HL-60 (cell line): ENCODE results near the gene GDF7.
"Not testable (repeated sequence)": the region's sequence is repeated elsewhere in the genome, so short reads cannot be mapped to it uniquely, and the experiment has no call there.

Source experiments
- GABPA ChIP-seq: IDR thresholded peaks from 2 replicates; pipeline ENCODE4 v1.6.1; 2012; ENCODE audit warnings: low read depth
- POLR2AphosphoS5 ChIP-seq: IDR thresholded peaks from 2 replicates; pipeline ENCODE4 v1.6.1; 2012; ENCODE audit warnings: low read depth
- TF ChIP-seq, protein P1 (sequence below): IDR thresholded peaks from one replicate; pipeline ENCODE4 v1.5.1; 2011; ENCODE audit warnings: low read length, control low read depth, inconsistent platforms; ENCODE audit not compliant: insufficient read depth
- TF ChIP-seq, protein P2 (sequence below): IDR thresholded peaks from 2 replicates; pipeline ENCODE4 v1.6.1; 2012; ENCODE audit warnings: low read depth; ENCODE audit not compliant: insufficient replicate concordance

GRCh38 chr2:20711641-20712040, 44.7 kb downstream of the GDF7 start:
- TF ChIP-seq, protein P1, sequence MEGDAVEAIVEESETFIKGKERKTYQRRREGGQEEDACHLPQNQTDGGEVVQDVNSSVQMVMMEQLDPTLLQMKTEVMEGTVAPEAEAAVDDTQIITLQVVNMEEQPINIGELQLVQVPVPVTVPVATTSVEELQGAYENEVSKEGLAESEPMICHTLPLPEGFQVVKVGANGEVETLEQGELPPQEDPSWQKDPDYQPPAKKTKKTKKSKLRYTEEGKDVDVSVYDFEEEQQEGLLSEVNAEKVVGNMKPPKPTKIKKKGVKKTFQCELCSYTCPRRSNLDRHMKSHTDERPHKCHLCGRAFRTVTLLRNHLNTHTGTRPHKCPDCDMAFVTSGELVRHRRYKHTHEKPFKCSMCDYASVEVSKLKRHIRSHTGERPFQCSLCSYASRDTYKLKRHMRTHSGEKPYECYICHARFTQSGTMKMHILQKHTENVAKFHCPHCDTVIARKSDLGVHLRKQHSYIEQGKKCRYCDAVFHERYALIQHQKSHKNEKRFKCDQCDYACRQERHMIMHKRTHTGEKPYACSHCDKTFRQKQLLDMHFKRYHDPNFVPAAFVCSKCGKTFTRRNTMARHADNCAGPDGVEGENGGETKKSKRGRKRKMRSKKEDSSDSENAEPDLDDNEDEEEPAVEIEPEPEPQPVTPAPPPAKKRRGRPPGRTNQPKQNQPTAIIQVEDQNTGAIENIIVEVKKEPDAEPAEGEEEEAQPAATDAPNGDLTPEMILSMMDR: not testable (repeated sequence)
- TF ChIP-seq, protein P2, sequence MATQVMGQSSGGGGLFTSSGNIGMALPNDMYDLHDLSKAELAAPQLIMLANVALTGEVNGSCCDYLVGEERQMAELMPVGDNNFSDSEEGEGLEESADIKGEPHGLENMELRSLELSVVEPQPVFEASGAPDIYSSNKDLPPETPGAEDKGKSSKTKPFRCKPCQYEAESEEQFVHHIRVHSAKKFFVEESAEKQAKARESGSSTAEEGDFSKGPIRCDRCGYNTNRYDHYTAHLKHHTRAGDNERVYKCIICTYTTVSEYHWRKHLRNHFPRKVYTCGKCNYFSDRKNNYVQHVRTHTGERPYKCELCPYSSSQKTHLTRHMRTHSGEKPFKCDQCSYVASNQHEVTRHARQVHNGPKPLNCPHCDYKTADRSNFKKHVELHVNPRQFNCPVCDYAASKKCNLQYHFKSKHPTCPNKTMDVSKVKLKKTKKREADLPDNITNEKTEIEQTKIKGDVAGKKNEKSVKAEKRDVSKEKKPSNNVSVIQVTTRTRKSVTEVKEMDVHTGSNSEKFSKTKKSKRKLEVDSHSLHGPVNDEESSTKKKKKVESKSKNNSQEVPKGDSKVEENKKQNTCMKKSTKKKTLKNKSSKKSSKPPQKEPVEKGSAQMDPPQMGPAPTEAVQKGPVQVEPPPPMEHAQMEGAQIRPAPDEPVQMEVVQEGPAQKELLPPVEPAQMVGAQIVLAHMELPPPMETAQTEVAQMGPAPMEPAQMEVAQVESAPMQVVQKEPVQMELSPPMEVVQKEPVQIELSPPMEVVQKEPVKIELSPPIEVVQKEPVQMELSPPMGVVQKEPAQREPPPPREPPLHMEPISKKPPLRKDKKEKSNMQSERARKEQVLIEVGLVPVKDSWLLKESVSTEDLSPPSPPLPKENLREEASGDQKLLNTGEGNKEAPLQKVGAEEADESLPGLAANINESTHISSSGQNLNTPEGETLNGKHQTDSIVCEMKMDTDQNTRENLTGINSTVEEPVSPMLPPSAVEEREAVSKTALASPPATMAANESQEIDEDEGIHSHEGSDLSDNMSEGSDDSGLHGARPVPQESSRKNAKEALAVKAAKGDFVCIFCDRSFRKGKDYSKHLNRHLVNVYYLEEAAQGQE: not testable (repeated sequence)
- not testable (repeated sequence) for TF ChIP-seq POLR2AphosphoS5, GABPA
